ENCODE results near the gene PPIL1. TPM values are rescaled to one million over a fixed set of nuclear protein-coding genes. Genes with fewer than 3 reads are reported as not detected.

The PPIL1 gene
- total RNA-seq, result 10 to 100 TPM; 22.8 to 36.0 (median 27.5) TPM

- peak; percentile 81 to 82 for DNase-seq
- Histone ChIP-seq H3K9me3 (no peaks in the 10 kb centered on the region), H3K4me3 (peak within 1 kb of the TSS; percentile 78 to 95), H3K4me1 (peaks cover 0 to 5% of the 10 kb centered on the region in 2 donors), H3K27ac (peak within 1 kb of the TSS; percentile 77 to 87), H3K36me3 (no peaks in the 10 kb centered on the region), H3K27me3 (no peaks in the 10 kb centered on the region)
- TF ChIP-seq CTCF (IDR thresholded peaks at IDR 0.05), result peak in 2 of 4 experiments; percentile 10 to 21
- TF ChIP-seq POLR2A (IDR thresholded peaks at IDR 0.05), result peak in 1 of 2 donors; percentile 43
- intact Hi-C loops (cut with DNase I; ENCODE audit: low total_unique reads), result no loop called here
Measured at GRCh38 chr6:36874443-36875249, at the start of gene PPIL1. PPIL1 (minus strand) TSS chr6:36874803; CDS start chr6:36874772, 31 bp downstream.

- intact Hi-C loops (cut with DNase I; ENCODE audit: low total_unique reads), result no loop called here
- TF ChIP-seq POLR2A (IDR thresholded peaks at IDR 0.05) (no peak), CTCF (IDR thresholded peaks at IDR 0.05) (no peak)
- Histone ChIP-seq H3K4me3 (no peak overlapping the region), H3K9me3 (no peaks in the 10 kb centered on the region), H3K36me3 (no peaks in the 10 kb centered on the region), H3K27ac (no peak overlapping the region), H3K27me3 (no peaks in the 10 kb centered on the region), H3K4me1 (peaks cover 0 to under 1% of the 10 kb centered on the region in 2 donors)
- no peak for DNase-seq
Measured at GRCh38 chr6:36924131-36924530, 49.5 kb upstream of the PPIL1 start.

- DNase-seq, result peak in 1 of 2 donors; percentile 52
- intact Hi-C loops (cut with DNase I; ENCODE audit: low total_unique reads), result no loop called here
Measured at GRCh38 chr6:36920546-36920945, 45.9 kb upstream of the PPIL1 start.

GRCh38 chr6:36920049-36920448 is 45.4 kb upstream of the PPIL1 start:
- Histone ChIP-seq H3K4me1 (peaks cover 7 to 13% of the 10 kb centered on the region in 2 donors), H3K4me3 (no peak overlapping the region), H3K36me3 (no peaks in the 10 kb centered on the region), H3K9me3 (no peaks in the 10 kb centered on the region), H3K27me3 (no peaks in the 10 kb centered on the region), H3K27ac (peak overlapping the region; percentile 41 to 91)
- TF ChIP-seq POLR2A (IDR thresholded peaks at IDR 0.05), result no peak
- no peak for TF ChIP-seq CTCF (IDR thresholded peaks at IDR 0.05)
- no peak for DNase-seq
- intact Hi-C loops (cut with DNase I; ENCODE audit: low total_unique reads), result no loop called here

More at GRCh38 chr6:36920546-36920945, 45.9 kb upstream of the PPIL1 start:
- Histone ChIP-seq H3K27ac (peak overlapping the region; percentile 60 to 91), H3K4me1 (peaks cover 7 to 13% of the 10 kb centered on the region in 2 donors), H3K9me3 (no peaks in the 10 kb centered on the region), H3K27me3 (no peaks in the 10 kb centered on the region), H3K36me3 (no peaks in the 10 kb centered on the region), H3K4me3 (no peak overlapping the region)
- TF ChIP-seq CTCF (IDR thresholded peaks at IDR 0.05), result no peak
- TF ChIP-seq POLR2A (IDR thresholded peaks at IDR 0.05), result no peak

GRCh38 chr6:36917541-36918193 is 43.1 kb upstream of the PPIL1 start:
- Histone ChIP-seq H3K27ac (peak overlapping the region; percentile 91 to 95), H3K4me1 (peaks cover 7 to 13% of the 10 kb centered on the region in 2 donors), H3K27me3 (no peaks in the 10 kb centered on the region), H3K9me3 (no peaks in the 10 kb centered on the region), H3K36me3 (no peaks in the 10 kb centered on the region), H3K4me3 (no peak overlapping the region)
- peak; percentile 71 to 76 for DNase-seq
- TF ChIP-seq POLR2A (IDR thresholded peaks at IDR 0.05) (no peak), CTCF (IDR thresholded peaks at IDR 0.05) (no peak)
- intact Hi-C loops (cut with DNase I; ENCODE audit: low total_unique reads), result no loop called here
